HFF-Myc (cell line): ENCODE measurements around the gene UROD.

Source experiments
- DNase-seq: peaks from one replicate; pipeline ENCODE4 v3.0.0-alpha.2; 2011; ENCODE audit warnings: low read depth; ENCODE audit errors: extremely low read depth
- H3K4me3 ChIP-seq: replicated peaks from 2 replicates; pipeline ENCODE4 v1.5.1; 2011; ENCODE audit warnings: low read depth, mild to moderate bottlenecking, control low read depth, low read length
- CTCF ChIP-seq: IDR thresholded peaks from 2 replicates; pipeline ENCODE4 v1.5.1; 2012; ENCODE audit warnings: mild to moderate bottlenecking, low read depth, low read length, control low read depth; ENCODE audit errors: missing control alignments

UROD gene

GRCh38 chr1:45038661-45039364 lies 26.8 kb downstream of the UROD start:
- TF ChIP-seq CTCF = no peak
- H3K4me3 ChIP-seq = no peak overlapping the region
- no peak for DNase-seq

GRCh38 chr1:45040297-45040696 lies 28.2 kb downstream of the UROD start:
- H3K4me3 ChIP-seq = no peak overlapping the region
- no peak for TF ChIP-seq CTCF
- DNase-seq = no peak

- TF ChIP-seq CTCF = no peak
- no peak for DNase-seq
- no peak overlapping the region for H3K4me3 ChIP-seq
These were observed 31.0 kb downstream of the UROD start for GRCh38 chr1:45043094-45043493.

DNA sequence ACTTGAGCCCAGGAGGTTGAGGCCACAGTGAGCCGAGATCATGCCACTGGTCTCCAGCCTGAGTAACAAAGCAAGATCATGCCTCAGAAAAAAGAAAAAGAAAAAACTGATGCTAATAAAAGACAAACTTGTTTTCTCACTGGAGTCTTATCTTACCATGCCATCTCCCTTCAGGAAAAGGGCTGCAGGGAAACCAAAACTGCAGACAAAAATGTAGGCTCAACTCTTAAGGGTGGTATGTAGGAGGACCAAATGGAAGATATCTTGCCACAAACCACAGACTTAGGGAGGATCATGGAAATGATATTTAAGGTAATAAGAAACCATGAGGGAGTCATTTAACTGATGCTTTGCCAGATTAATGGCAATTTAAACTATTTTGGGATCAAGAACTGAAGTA lies 32.9 kb downstream of the UROD start:
- DNase-seq = no peak
- TF ChIP-seq CTCF = no peak
- no peak overlapping the region for H3K4me3 ChIP-seq

DNA sequence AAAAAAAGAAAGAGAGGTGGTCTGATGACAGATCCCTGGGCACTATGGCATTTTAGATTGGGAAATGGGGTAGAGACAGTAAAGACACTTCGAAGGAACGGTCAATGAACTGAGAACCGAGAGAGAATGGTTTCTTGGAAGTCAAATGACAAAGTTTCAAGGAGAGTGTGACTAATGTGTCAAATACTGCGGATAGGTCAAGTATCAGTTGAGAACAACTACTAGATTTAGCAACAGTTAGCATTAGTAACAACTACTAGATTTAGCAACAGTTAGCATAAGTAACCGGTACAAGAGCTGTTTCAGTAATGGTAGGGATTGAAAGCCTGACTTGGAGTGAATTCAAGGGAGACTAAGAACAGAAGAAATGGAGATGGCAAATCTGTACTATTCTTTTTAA lies 35.0 kb downstream of the UROD start:
- no peak overlapping the region for H3K4me3 ChIP-seq
- no peak for TF ChIP-seq CTCF
- DNase-seq = no peak

DNA sequence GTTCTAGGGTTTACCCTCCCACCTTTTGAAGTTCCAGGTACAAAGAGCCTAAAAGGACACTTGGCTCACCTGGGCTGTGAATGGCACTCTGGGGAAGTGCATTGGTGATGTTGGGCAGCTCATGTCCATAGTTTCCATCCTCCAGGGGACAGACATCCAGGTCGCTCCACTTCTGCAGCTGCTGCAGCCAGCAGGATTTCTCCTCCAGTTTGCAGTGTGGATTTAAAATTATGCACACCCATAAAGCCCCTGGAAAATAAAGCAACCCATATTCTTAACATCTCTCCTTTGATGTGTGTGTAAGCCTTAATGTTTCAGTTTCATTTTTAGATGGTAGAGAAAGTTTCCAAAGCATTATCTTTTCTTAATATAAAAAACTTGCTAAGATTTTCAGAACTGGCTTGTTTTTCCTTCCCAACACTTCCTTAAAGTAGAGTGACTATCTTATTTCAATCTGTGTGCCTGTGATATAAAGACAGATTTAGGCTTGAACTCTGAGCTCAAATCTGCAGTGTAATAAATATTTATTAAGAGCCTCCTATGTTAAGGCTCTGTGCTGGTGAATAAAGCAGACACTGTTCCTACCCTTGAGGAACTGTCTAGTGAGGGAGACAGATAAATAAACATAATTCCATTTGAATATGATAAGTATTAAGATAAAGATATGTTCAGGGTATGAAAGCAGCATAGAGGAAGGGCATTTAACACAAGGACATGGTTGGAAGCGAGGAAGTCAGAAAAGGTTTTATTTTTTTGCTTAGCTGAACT lies 39.1 kb downstream of the UROD start:
- no peak overlapping the region for H3K4me3 ChIP-seq
- no peak for DNase-seq
- TF ChIP-seq CTCF = no peak
